ENCODE results near the gene RBM12.

- TF ChIP-seq, protein P1, sequence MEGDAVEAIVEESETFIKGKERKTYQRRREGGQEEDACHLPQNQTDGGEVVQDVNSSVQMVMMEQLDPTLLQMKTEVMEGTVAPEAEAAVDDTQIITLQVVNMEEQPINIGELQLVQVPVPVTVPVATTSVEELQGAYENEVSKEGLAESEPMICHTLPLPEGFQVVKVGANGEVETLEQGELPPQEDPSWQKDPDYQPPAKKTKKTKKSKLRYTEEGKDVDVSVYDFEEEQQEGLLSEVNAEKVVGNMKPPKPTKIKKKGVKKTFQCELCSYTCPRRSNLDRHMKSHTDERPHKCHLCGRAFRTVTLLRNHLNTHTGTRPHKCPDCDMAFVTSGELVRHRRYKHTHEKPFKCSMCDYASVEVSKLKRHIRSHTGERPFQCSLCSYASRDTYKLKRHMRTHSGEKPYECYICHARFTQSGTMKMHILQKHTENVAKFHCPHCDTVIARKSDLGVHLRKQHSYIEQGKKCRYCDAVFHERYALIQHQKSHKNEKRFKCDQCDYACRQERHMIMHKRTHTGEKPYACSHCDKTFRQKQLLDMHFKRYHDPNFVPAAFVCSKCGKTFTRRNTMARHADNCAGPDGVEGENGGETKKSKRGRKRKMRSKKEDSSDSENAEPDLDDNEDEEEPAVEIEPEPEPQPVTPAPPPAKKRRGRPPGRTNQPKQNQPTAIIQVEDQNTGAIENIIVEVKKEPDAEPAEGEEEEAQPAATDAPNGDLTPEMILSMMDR (IDR thresholded peaks at IDR 0.05) = no peak
- no peak for TF ChIP-seq POLR2A (IDR thresholded peaks at IDR 0.05)
These were observed 29.0 kb downstream of the RBM12 start for GRCh38 chr20:35635652-35636051.
